Upper lobe of left lung (tissue), 6 donors: ENCODE results near the gene FZD1. TPM values are rescaled to one million over a fixed set of nuclear protein-coding genes. Genes with fewer than 3 reads are reported as not detected.

Experiments
- ATAC-seq, 2 donors: fragments of 200-7000 bp; cut with Tn5 transposase; one replicate each; pipeline ENCODE4 v1.9.1; 2022; ENCODE audit warnings: mild to moderate bottlenecking in 2 of 2, moderate library complexity in 2 of 2; ENCODE audit not compliant: low FRiP score in 2 of 2
- DNase-seq, 2 donors: peaks; one replicate each; pipeline ENCODE4 v3.0.0-alpha.2; 2019 to 2020
- H3K27ac ChIP-seq, 4 donors: fragments of 200-600 bp; sonication (generic); one replicate each; pipeline ENCODE4 v1.5.1; 2016 to 2019
- H3K27me3 ChIP-seq, 4 donors: fragments of 200-600 bp; sonication (generic); one replicate each; pipeline ENCODE4 v1.5.1; 2017 to 2019
- H3K36me3 ChIP-seq, 4 donors: fragments of 200-600 bp; sonication (generic); one replicate each; pipeline ENCODE4 v1.5.1; 2016 to 2019
- H3K4me1 ChIP-seq, 4 donors: fragments of 200-600 bp; sonication (generic); one replicate each; pipeline ENCODE4 v1.5.1; 2018 to 2019
- H3K4me3 ChIP-seq, 4 donors: fragments of 200-600 bp; sonication (generic); one replicate each; pipeline ENCODE4 v1.5.1; 2017 to 2019; ENCODE audit warnings: mild to moderate bottlenecking in 2 of 4, moderate library complexity in 1 of 4
- H3K9me3 ChIP-seq, 4 donors: fragments of 200-600 bp; sonication (generic); one replicate each; pipeline ENCODE4 v1.5.1; 2018 to 2019
- CTCF ChIP-seq, 6 experiments: fragments of 450-650 bp in 4 of 6; fragments of 200-600 bp in 2 of 6; sonication (generic) in 2 of 6; IDR thresholded peaks; one replicate each; pipeline ENCODE4 v1.5.1; 2016 to 2019; ENCODE audit warnings: antibody characterized with exemption in 6 of 6
- EP300 ChIP-seq, 4 donors: sonication (generic); formaldehyde crosslinking; IDR thresholded peaks; one replicate each; pipeline ENCODE4 v1.5.1; 2017; ENCODE audit warnings: antibody characterized with exemption in 4 of 4, control low read depth in 2 of 4
- POLR2A ChIP-seq, 4 donors: fragments of 450-650 bp; IDR thresholded peaks; one replicate each; pipeline ENCODE4 v1.5.1; 2016 to 2017; ENCODE audit warnings: antibody characterized with exemption in 4 of 4, mild to moderate bottlenecking in 2 of 4
- POLR2AphosphoS5 ChIP-seq, 2 donors: sonication (generic); formaldehyde crosslinking; IDR thresholded peaks; one replicate each; pipeline ENCODE4 v1.5.1; 2017; ENCODE audit warnings: antibody characterized with exemption in 2 of 2
- WGBS, 2 donors: methylation state at CpG; one replicate each; pipeline ENCODE4 v1.1.5; 2017 to 2018; 5-methylcytosine and 5-hydroxymethylcytosine counted together
- total RNA-seq, 6 donors: library from RNA; depleted of rRNA in 4 of 6; stranded (reverse); fragments of >200 nt in 4 of 6; gene quantifications; one replicate each; pipeline versions ENCODE4 v1.1.0 to v1.2.1, GENCODE V29; 2016 to 2021
- donor health status: DM: no; HTN: no; CAD: no; lungs with moderate emphysema.
- donor health status: DM: no; HTN: yes; CAD: no; lungs with severe emphysema.

FZD1 gene
- total RNA-seq, 6 donors from 2014 or later, result 6.3 to 25.8 (median 15.0) TPM

GRCh38 chr7:91297939-91298338, 33.7 kb downstream of the FZD1 start:
- Histone ChIP-seq H3K4me3 (no peak overlapping the region), H3K4me1 (peaks cover 0 to 4% (median 1%) of the 10 kb centered on the region in 4 donors), H3K27me3 (no peaks in the 10 kb centered on the region), H3K27ac (no peak overlapping the region), H3K36me3 (no peaks in the 10 kb centered on the region), H3K9me3 (no peaks in the 10 kb centered on the region)
- no peak for DNase-seq
- WGBS, 2 donors, result 83 to 88% methylated on average over 1 of the region's 1 CpG
- ATAC-seq, result no peak
- TF ChIP-seq POLR2AphosphoS5 (IDR thresholded peaks at IDR 0.05) (no peak), CTCF (IDR thresholded peaks at IDR 0.05) (no peak), EP300 (IDR thresholded peaks at IDR 0.05) (no peak), POLR2A (IDR thresholded peaks at IDR 0.05) (no peak)

DNA sequence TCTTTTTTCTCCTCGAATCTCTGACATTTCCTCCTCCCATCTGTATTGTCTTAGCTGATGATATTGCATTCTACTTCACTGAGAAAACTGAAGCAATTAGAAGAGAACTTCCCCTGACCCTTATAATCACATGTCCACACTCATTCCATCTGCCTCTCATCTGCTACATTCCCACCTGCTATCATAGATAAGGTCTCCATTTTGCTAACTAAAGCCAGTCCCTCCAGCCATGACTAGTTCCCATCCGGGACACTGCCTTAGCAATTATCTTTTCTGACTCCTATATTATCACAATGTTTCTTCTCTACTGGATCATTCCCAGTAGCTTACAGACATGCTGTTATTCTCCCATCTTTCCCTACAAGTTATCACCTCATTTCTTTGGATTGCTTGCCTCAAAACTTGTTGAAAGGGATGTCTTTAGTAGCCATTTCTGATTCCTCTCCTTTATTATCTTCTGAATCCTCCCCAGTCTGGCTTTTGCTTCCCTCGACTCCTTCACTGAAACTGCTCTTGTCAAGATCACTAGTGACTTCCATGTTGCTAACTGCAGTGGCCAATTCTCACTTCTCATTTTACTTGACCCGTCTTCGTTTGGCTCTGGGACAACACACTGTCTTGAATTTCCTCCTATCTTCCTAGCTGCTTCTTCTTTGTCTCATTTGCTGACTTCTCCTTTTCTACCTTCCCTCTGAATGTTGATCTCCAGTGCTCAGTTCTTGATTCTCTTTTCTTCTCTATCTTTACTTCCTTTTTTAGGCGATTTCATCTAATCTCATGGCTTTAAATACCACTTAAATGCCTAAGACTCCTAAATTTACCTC, 35.9 kb downstream of the FZD1 start:
- H3K4me3 ChIP-seq, result no peak overlapping the region
- H3K4me1 ChIP-seq, result peaks cover 0 to 6% (median 2%) of the 10 kb centered on the region in 4 donors
- 72 to 74% methylated on average over 6 of the region's 6 CpGs for WGBS, 2 donors
- H3K9me3 ChIP-seq, result no peaks in the 10 kb centered on the region
- peak in 1 of 2 donors; percentile 87 for ATAC-seq
- no peak for TF ChIP-seq CTCF (IDR thresholded peaks at IDR 0.05)
- no peak for TF ChIP-seq EP300 (IDR thresholded peaks at IDR 0.05)
- no peak for TF ChIP-seq POLR2A (IDR thresholded peaks at IDR 0.05)
- no peak for TF ChIP-seq POLR2AphosphoS5 (IDR thresholded peaks at IDR 0.05)
- no peak overlapping the region for H3K27ac ChIP-seq
- DNase-seq, result peak in 1 of 2 donors; percentile 22
- no peaks in the 10 kb centered on the region for H3K36me3 ChIP-seq
- no peaks in the 10 kb centered on the region for H3K27me3 ChIP-seq

DNA sequence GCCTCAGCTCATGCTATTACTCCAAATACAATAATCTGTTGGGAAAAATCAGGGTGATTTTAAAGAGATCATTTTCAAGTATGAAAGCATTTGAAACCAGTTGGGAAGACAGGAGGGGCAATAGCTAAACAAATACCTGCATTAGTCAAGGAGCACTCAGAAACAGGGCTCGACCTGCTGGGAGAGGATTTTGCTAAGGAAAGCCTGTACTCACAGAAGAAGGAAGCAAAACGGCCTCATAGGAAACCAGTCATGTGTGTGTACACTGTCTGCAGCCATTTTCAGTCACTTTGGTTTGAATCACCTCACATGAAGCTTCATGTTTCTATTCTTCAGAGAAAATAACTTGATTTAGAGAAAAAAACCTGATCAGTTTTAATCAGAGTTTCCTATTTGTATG, 38.6 kb downstream of the FZD1 start:
- Histone ChIP-seq H3K27me3 (no peaks in the 10 kb centered on the region), H3K36me3 (no peaks in the 10 kb centered on the region), H3K4me3 (no peak overlapping the region), H3K4me1 (peaks cover 0 to 6% (median 2%) of the 10 kb centered on the region in 4 donors), H3K9me3 (no peaks in the 10 kb centered on the region), H3K27ac (no peak overlapping the region)
- WGBS, 2 donors, result 30 to 44% methylated on average over 2 of the region's 2 CpGs
- ATAC-seq (no peak), DNase-seq (peak in 1 of 2 donors; percentile 22)
- TF ChIP-seq POLR2A (IDR thresholded peaks at IDR 0.05) (no peak), CTCF (IDR thresholded peaks at IDR 0.05) (no peak), EP300 (IDR thresholded peaks at IDR 0.05) (no peak), POLR2AphosphoS5 (IDR thresholded peaks at IDR 0.05) (no peak)

GRCh38 chr7:91306266-91306665, 42.0 kb downstream of the FZD1 start:
- TF ChIP-seq CTCF (IDR thresholded peaks at IDR 0.05) (no peak), EP300 (IDR thresholded peaks at IDR 0.05) (no peak), POLR2AphosphoS5 (IDR thresholded peaks at IDR 0.05) (no peak), POLR2A (IDR thresholded peaks at IDR 0.05) (no peak)
- no peak for DNase-seq
- no peak for ATAC-seq
- H3K9me3 ChIP-seq, result no peaks in the 10 kb centered on the region
- H3K27me3 ChIP-seq, result no peaks in the 10 kb centered on the region
- peaks cover 0 to 6% (median 2%) of the 10 kb centered on the region in 4 donors for H3K4me1 ChIP-seq
- 95 to 96% methylated on average over 2 of the region's 2 CpGs for WGBS, 2 donors
- no peaks in the 10 kb centered on the region for H3K36me3 ChIP-seq
- no peak overlapping the region for H3K4me3 ChIP-seq
- H3K27ac ChIP-seq, result no peak overlapping the region
